MM.1S (cell line): ENCODE measurements around the gene S100A11.

ENCODE experiments used
- CTCF ChIP-seq: fragments of 300-600 bp; sonication (generic); IDR thresholded peaks from 2 replicates; pipeline ENCODE4 v1.5.1; 2016; ENCODE audit warnings: antibody characterized with exemption, low read length, mixed read lengths
- EZH2 ChIP-seq: fragments of 300-600 bp; sonication (generic); optimal IDR thresholded peaks from 2 replicates; pipeline ENCODE3; 2017; ENCODE audit warnings: low read depth, mild to moderate bottlenecking, antibody characterized with exemption, low read length, mixed read lengths

DNA sequence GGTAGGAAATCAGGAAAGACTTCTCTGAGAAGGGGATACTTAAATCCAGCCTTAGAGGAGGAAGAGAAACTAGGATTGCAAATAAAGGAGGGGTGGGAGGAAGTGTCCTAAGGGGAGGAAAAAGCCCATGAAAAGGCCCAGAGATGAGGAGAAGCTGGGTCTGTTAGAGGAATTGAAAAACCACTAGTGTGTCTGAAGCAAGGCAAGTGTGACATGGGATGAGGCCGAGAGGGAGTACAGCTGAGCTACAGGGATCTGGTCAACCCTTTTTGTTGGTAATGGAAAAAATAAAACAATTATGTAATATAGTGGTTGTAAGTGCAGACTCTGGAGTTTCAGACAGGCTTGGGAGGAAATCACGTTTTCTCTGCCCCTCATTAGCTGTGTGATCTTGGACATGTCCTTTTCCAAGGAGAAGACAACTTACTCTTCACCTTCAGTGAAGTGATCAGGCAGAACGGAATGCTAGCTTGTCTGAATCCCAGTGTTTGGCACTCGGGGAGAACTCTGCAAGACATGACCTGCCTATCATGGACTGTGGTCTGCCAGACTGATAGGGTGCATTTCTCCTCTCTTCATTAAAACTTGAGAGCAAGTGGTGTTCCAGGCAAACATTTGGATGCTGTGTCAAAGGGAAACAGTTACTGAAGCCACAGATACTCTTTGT, 35.7 kb downstream of the S100A11 start:
- TF ChIP-seq CTCF (no peak), EZH2 (no peak)
